Activated naive CD8-positive, alpha-beta T cell treated with anti-CD3 and anti-CD28 coated beads, Interleukin-2, amount 10 ng/mL, durations not matched to agents 7 days and 5 days (primary cell): ENCODE data around the gene NOMO2. TPM values are rescaled to one million over a fixed set of nuclear protein-coding genes. Genes with fewer than 3 reads are reported as not detected.
"Not testable (repeated sequence)": the region's sequence is repeated elsewhere in the genome, so short reads cannot be mapped to it uniquely, and the experiment has no call there.

Source experiments
- ATAC-seq: fragments of 150-1000 bp; cut with Tn5 transposase; one replicate; pipeline ENCODE4 v1.10.0; 2021; ENCODE audit warnings: low read depth, moderate library complexity
- POLR2A ChIA-PET: fragments of 350-600 bp; sonication (Branson Sonifier 250); formaldehyde crosslinking; loops from one replicate; lab custom pipeline; 2021; ENCODE audit warnings: antibody characterized with exemption; lab: Charles Lee
- DNase-seq: peaks from one replicate; pipeline ENCODE4 v3.0.0; 2021
- H3K27ac Mint-ChIP-seq: one replicate; pipeline ENCODE4 v1.8.0; 2022; ENCODE audit warnings: mild to moderate bottlenecking, mixed read lengths
- H3K27me3 Mint-ChIP-seq: one replicate; pipeline ENCODE4 v1.8.0; 2022; ENCODE audit warnings: mild to moderate bottlenecking, moderate library complexity, mixed read lengths
- H3K36me3 Mint-ChIP-seq: one replicate; pipeline ENCODE4 v1.8.0; 2021; ENCODE audit warnings: mild to moderate bottlenecking, mixed read lengths
- H3K4me1 Mint-ChIP-seq: one replicate; pipeline ENCODE4 v1.8.0; 2021; ENCODE audit warnings: mixed read lengths
- H3K4me3 Mint-ChIP-seq: one replicate; pipeline ENCODE4 v1.8.0; 2022; ENCODE audit warnings: mild to moderate bottlenecking, moderate library complexity, mixed read lengths
- H3K9me3 Mint-ChIP-seq: one replicate; pipeline ENCODE4 v1.8.0; 2021; ENCODE audit warnings: mixed read lengths
- total RNA-seq, 2 experiments: library from RNA; stranded (reverse); gene quantifications; one replicate each; pipeline ENCODE4 v1.2.3, GENCODE V29; 2021

NOMO2 gene
- total RNA-seq, 2 experiments from 2014 or later: 67.3 to 72.1 TPM

- H3K36me3 Mint-ChIP-seq, H3K9me3 Mint-ChIP-seq, H3K27ac Mint-ChIP-seq, POLR2A ChIA-PET, DNase-seq, H3K4me1 Mint-ChIP-seq, ATAC-seq, H3K4me3 Mint-ChIP-seq, H3K27me3 Mint-ChIP-seq: not testable (repeated sequence)
Observed at GRCh38 chr16:18586560-18587540, 25.0 kb upstream of the NOMO2 start.

GRCh38 chr16:18585789-18586188 lies 23.9 kb upstream of the NOMO2 start:
- H3K4me1 Mint-ChIP-seq, H3K27me3 Mint-ChIP-seq, POLR2A ChIA-PET, DNase-seq, H3K27ac Mint-ChIP-seq, H3K4me3 Mint-ChIP-seq, ATAC-seq, H3K9me3 Mint-ChIP-seq, H3K36me3 Mint-ChIP-seq: not testable (repeated sequence)

DNA sequence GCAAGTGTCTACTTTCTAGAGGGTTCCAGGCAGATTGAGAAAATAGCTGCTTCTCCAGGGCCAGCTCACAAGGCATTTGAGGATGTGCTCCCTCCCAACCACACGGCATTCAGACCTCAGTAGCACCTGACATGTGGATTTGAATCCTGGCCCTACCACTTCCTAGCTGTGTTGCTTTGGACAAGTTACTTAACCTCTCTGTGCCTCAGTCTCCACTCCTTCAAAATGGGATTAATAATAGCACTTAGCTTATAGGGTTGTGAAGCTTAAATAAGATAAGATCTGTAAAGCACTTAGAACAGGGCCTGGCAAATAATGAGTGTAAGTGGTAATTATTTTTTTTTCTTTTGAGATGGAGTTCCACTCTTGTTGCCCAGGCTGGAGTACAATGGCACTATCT lies 21.0 kb upstream of the NOMO2 start:
- ATAC-seq (no peak), DNase-seq (no peak)
- no peak overlapping the region for H3K27ac Mint-ChIP-seq
- H3K4me3 Mint-ChIP-seq: no peak overlapping the region
- POLR2A ChIA-PET: no interaction called here
- peaks cover 1% of the 10 kb centered on the region for H3K9me3 Mint-ChIP-seq
- no peaks in the 10 kb centered on the region for H3K36me3 Mint-ChIP-seq
- peaks cover 2% of the 10 kb centered on the region for H3K27me3 Mint-ChIP-seq
- H3K4me1 Mint-ChIP-seq: no peaks in the 10 kb centered on the region

DNA sequence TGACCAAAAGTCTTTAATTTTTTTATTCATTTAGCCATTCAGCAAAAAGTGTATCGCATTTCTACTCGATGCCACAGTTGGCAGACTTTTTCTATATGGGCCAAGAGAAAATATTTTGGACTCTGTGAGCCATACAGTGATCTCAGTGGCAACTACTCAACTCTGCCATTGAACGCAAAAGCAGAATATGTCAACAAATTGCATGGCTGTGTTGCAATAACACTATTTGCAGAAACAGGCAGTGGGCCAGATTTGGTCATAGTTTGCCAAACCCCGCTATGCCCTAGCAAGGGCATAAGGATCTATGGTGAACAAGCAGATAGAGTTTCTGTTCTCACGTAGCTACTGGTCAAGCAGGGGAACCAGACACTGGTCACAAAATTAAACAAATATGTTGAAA lies 18.5 kb upstream of the NOMO2 start:
- H3K27me3 Mint-ChIP-seq, H3K4me1 Mint-ChIP-seq, DNase-seq, ATAC-seq, H3K27ac Mint-ChIP-seq, H3K9me3 Mint-ChIP-seq, H3K36me3 Mint-ChIP-seq, POLR2A ChIA-PET, H3K4me3 Mint-ChIP-seq: not testable (repeated sequence)

GRCh38 chr16:18579261-18579660 lies 17.4 kb upstream of the NOMO2 start:
- ATAC-seq, POLR2A ChIA-PET, H3K27ac Mint-ChIP-seq, DNase-seq, H3K4me3 Mint-ChIP-seq, H3K9me3 Mint-ChIP-seq, H3K4me1 Mint-ChIP-seq, H3K27me3 Mint-ChIP-seq, H3K36me3 Mint-ChIP-seq: not testable (repeated sequence)

GRCh38 chr16:18577942-18578341 lies 16.0 kb upstream of the NOMO2 start:
- DNase-seq, H3K9me3 Mint-ChIP-seq, ATAC-seq, POLR2A ChIA-PET, H3K4me1 Mint-ChIP-seq, H3K27me3 Mint-ChIP-seq, H3K27ac Mint-ChIP-seq, H3K36me3 Mint-ChIP-seq, H3K4me3 Mint-ChIP-seq: not testable (repeated sequence)

DNA sequence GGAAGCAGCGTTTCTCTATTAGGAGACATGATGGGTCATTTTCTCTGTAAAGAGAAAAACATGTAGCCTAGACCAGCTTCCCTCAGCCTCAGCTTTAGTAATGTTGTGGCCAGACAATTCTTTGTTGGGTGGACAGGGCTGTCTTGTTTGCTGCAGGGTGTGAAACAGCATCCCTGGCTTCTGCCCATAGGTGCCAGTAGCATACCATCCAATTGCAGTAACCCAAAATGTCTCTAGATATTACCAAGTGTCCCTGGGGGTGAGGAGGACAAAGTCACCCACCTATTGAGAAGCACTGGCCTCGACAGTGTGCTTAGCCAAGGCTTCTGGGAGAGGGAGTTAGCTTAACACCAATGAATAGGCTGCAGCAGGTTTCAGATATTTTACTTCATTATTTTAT lies 14.0 kb upstream of the NOMO2 start:
- ATAC-seq, H3K36me3 Mint-ChIP-seq, H3K27me3 Mint-ChIP-seq, POLR2A ChIA-PET, H3K4me3 Mint-ChIP-seq, H3K9me3 Mint-ChIP-seq, H3K27ac Mint-ChIP-seq, DNase-seq, H3K4me1 Mint-ChIP-seq: not testable (repeated sequence)

- ATAC-seq, DNase-seq, H3K9me3 Mint-ChIP-seq, POLR2A ChIA-PET, H3K27ac Mint-ChIP-seq, H3K4me1 Mint-ChIP-seq, H3K4me3 Mint-ChIP-seq, H3K36me3 Mint-ChIP-seq, H3K27me3 Mint-ChIP-seq: not testable (repeated sequence)
Observed at GRCh38 chr16:18575298-18575917, 13.5 kb upstream of the NOMO2 start.

- ATAC-seq, H3K27ac Mint-ChIP-seq, H3K27me3 Mint-ChIP-seq, H3K4me3 Mint-ChIP-seq, DNase-seq, H3K9me3 Mint-ChIP-seq, H3K4me1 Mint-ChIP-seq, POLR2A ChIA-PET, H3K36me3 Mint-ChIP-seq: not testable (repeated sequence)
Observed at GRCh38 chr16:18573887-18574286, 12.0 kb upstream of the NOMO2 start.

GRCh38 chr16:18572973-18573372 lies 11.1 kb upstream of the NOMO2 start:
- DNase-seq, ATAC-seq, H3K27me3 Mint-ChIP-seq, POLR2A ChIA-PET, H3K4me1 Mint-ChIP-seq, H3K9me3 Mint-ChIP-seq, H3K36me3 Mint-ChIP-seq, H3K27ac Mint-ChIP-seq, H3K4me3 Mint-ChIP-seq: not testable (repeated sequence)

- H3K27me3 Mint-ChIP-seq, DNase-seq, H3K36me3 Mint-ChIP-seq, H3K4me1 Mint-ChIP-seq, ATAC-seq, H3K9me3 Mint-ChIP-seq, H3K4me3 Mint-ChIP-seq, H3K27ac Mint-ChIP-seq, POLR2A ChIA-PET: not testable (repeated sequence)
Observed at GRCh38 chr16:18571307-18571850, 9.5 kb upstream of the NOMO2 start.

DNA sequence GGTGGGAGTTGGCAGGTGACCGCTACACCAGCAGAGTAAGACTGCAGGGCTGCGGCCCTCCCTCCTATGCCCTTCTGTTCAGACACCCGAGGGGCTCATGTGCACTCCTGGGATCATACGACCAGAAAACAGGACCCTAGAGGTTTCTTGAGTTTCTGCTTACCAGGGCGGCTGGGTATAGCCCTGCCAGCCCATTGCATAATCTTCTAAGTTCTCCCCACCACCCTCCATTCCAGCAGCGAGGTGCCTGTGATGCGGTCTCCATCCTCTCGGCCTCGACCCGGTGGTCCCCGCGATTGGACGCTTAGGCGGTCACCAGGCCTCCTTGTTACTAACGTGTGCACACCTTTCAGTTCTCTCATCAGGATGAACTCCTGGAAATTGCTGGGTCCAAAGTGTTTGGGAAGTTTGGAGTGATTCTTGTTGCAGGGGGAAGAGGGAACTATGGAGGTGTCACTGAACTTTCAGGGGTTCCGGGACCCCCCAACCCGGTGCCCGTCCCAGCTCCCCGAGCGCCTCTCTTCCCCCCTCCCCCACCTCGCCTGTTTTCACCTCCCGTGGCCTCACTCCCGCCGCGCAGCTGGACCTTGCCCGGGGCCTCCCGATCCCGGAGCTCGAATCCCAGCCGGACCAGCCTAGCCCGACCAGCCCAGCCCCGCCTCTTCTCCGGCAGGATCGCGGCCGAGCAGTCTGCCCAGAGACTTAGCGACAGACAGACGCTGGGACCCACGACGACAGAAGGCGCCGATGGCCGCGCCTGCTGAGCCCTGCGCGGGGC lies 8.8 kb upstream of the NOMO2 start:
- peak; percentile 35 for ATAC-seq
- H3K4me1 Mint-ChIP-seq, H3K27me3 Mint-ChIP-seq, POLR2A ChIA-PET, H3K9me3 Mint-ChIP-seq, H3K27ac Mint-ChIP-seq, H3K36me3 Mint-ChIP-seq, H3K4me3 Mint-ChIP-seq, DNase-seq: not testable (repeated sequence)
